Fibroblast of mammary gland (primary cell): ENCODE results near the gene HAUS1.

ENCODE experiments used
- DNase-seq: peaks from one replicate; pipeline ENCODE4 v3.0.0-alpha.2; 2010; ENCODE audit warnings: low read depth
- H3K4me3 ChIP-seq: 2 replicates; pipeline ENCODE4 v1.5.1; 2011; ENCODE audit warnings: low read depth, mild to moderate bottlenecking, low read length, moderate library complexity; ENCODE audit not compliant: control insufficient read depth
- CTCF ChIP-seq: conservative IDR thresholded peaks from 2 replicates; pipeline ENCODE4 v1.5.1; 2011; ENCODE audit warnings: low read depth, low read length, inconsistent platforms; ENCODE audit not compliant: control insufficient read depth, insufficient read depth

Gene HAUS1

GRCh38 chr18:46171331-46171730 lies 67.1 kb downstream of the HAUS1 start:
- no peak for DNase-seq
- no peak for TF ChIP-seq CTCF
- H3K4me3 ChIP-seq: no peak overlapping the region

- peak overlapping the region; percentile 70 for H3K4me3 ChIP-seq
- DNase-seq: peak; percentile 87
- peak; percentile 82 for TF ChIP-seq CTCF
These were observed 69.5 kb downstream of the HAUS1 start for GRCh38 chr18:46173393-46174341.

GRCh38 chr18:46174342-46175041 lies 70.3 kb downstream of the HAUS1 start:
- H3K4me3 ChIP-seq: peak overlapping the region; percentile 70
- TF ChIP-seq CTCF: no peak
- DNase-seq: peak; percentile 39

- H3K4me3 ChIP-seq: no peak overlapping the region
- DNase-seq: no peak
- no peak for TF ChIP-seq CTCF
These were observed 71.8 kb downstream of the HAUS1 start for GRCh38 chr18:46176001-46176400.
